ENCODE data around the gene FLG.
A peak's percentile ranks its signal among the peaks of the same experiment; 100 is the strongest.

The FLG gene

GRCh38 chr1:152349611-152350010 is 24.6 kb upstream of the FLG start:
- Histone ChIP-seq H3K27ac (ENCODE audit: low read depth, low read length) (no peak overlapping the region), H3K36me3 (ENCODE audit: low read length) (no peaks in the 10 kb centered on the region), H3F3A (ENCODE audit: insufficient read depth) (no peaks in the 10 kb centered on the region), H3K9ac (ENCODE audit: low read length) (no peak overlapping the region), H3K4me3 (ENCODE audit: insufficient read depth, low read length, poor library complexity, severe bottlenecking) (no peak overlapping the region), H3K79me2 (ENCODE audit: insufficient read depth, low read length) (no peaks in the 10 kb centered on the region), H4K20me1 (ENCODE audit: low read depth, low read length) (no peaks in the 10 kb centered on the region), H3K4me2 (ENCODE audit: low read depth, low read length, poor library complexity, severe bottlenecking) (no peak overlapping the region), H3K27me3 (ENCODE audit: low read length) (no peaks in the 10 kb centered on the region), H3K9me2 (replicated peaks; ENCODE audit: insufficient read depth, low read length) (no peaks in the 10 kb centered on the region), H2AFZ (ENCODE audit: low read depth, low read length, severe bottlenecking) (no peak overlapping the region), H3K9me3 (ENCODE audit: insufficient read depth, low read length) (no peaks in the 10 kb centered on the region)
- no peak for TF ChIP-seq EZH2phosphoT487 (conservative IDR thresholded peaks at IDR 0.05; ENCODE audit: low read length)
- no peak for TF ChIP-seq CTCF (IDR thresholded peaks at IDR 0.05; ENCODE audit: insufficient read depth, low read length, poor library complexity, severe bottlenecking)

GRCh38 chr1:152348447-152348846 is 23.4 kb upstream of the FLG start:
- H3F3A ChIP-seq (ENCODE audit: insufficient read depth) = no peaks in the 10 kb centered on the region
- H3K36me3 ChIP-seq (ENCODE audit: low read length) = no peaks in the 10 kb centered on the region
- H3K9me3 ChIP-seq (ENCODE audit: insufficient read depth, low read length) = no peaks in the 10 kb centered on the region
- no peak overlapping the region for H3K9ac ChIP-seq (ENCODE audit: low read length)
- H3K27me3 ChIP-seq (ENCODE audit: low read length) = no peaks in the 10 kb centered on the region
- no peak overlapping the region for H3K27ac ChIP-seq (ENCODE audit: low read depth, low read length)
- no peaks in the 10 kb centered on the region for H3K9me2 ChIP-seq (replicated peaks; ENCODE audit: insufficient read depth, low read length)
- no peaks in the 10 kb centered on the region for H4K20me1 ChIP-seq (ENCODE audit: low read depth, low read length)
- H2AFZ ChIP-seq (ENCODE audit: low read depth, low read length, severe bottlenecking) = no peak overlapping the region
- TF ChIP-seq CTCF (IDR thresholded peaks at IDR 0.05; ENCODE audit: insufficient read depth, low read length, poor library complexity, severe bottlenecking) = peak; percentile 36
- TF ChIP-seq EZH2phosphoT487 (conservative IDR thresholded peaks at IDR 0.05; ENCODE audit: low read length) = no peak
- H3K4me3 ChIP-seq (ENCODE audit: insufficient read depth, low read length, poor library complexity, severe bottlenecking) = no peak overlapping the region
- no peaks in the 10 kb centered on the region for H3K79me2 ChIP-seq (ENCODE audit: insufficient read depth, low read length)
- H3K4me2 ChIP-seq (ENCODE audit: low read depth, low read length, poor library complexity, severe bottlenecking) = no peak overlapping the region

GRCh38 chr1:152347116-152347728 is 22.2 kb upstream of the FLG start:
- H3K9me3 ChIP-seq (ENCODE audit: insufficient read depth, low read length) = no peaks in the 10 kb centered on the region

More at GRCh38 chr1:152347116-152347728, 22.2 kb upstream of the FLG start:
- H3K9ac ChIP-seq (ENCODE audit: low read length) = no peak overlapping the region
- no peaks in the 10 kb centered on the region for H3K9me2 ChIP-seq (replicated peaks; ENCODE audit: insufficient read depth, low read length)
- no peaks in the 10 kb centered on the region for H3K27me3 ChIP-seq (ENCODE audit: low read length)
- no peaks in the 10 kb centered on the region for H4K20me1 ChIP-seq (ENCODE audit: low read depth, low read length)
- no peaks in the 10 kb centered on the region for H3K36me3 ChIP-seq (ENCODE audit: low read length)
- no peaks in the 10 kb centered on the region for H3F3A ChIP-seq (ENCODE audit: insufficient read depth)
- no peak overlapping the region for H3K4me2 ChIP-seq (ENCODE audit: low read depth, low read length, poor library complexity, severe bottlenecking)
- H3K27ac ChIP-seq (ENCODE audit: low read depth, low read length) = no peak overlapping the region
- H2AFZ ChIP-seq (ENCODE audit: low read depth, low read length, severe bottlenecking) = no peak overlapping the region
- TF ChIP-seq CTCF (IDR thresholded peaks at IDR 0.05; ENCODE audit: insufficient read depth, low read length, poor library complexity, severe bottlenecking) = peak; percentile 75
- no peak for TF ChIP-seq EZH2phosphoT487 (conservative IDR thresholded peaks at IDR 0.05; ENCODE audit: low read length)
- H3K79me2 ChIP-seq (ENCODE audit: insufficient read depth, low read length) = no peaks in the 10 kb centered on the region
- no peak overlapping the region for H3K4me3 ChIP-seq (ENCODE audit: insufficient read depth, low read length, poor library complexity, severe bottlenecking)
